Activated CD8-positive, alpha-beta memory T cell treated with anti-CD3 and anti-CD28 coated beads for 4 hours (primary cell): ENCODE results near the gene F2RL1.
"Not testable (repeated sequence)": the region's sequence is repeated elsewhere in the genome, so short reads cannot be mapped to it uniquely, and the experiment has no call there.

Experiments
- DNase-seq, 2 donors: peaks; one replicate each; pipeline ENCODE4 v3.0.0-alpha.2; 2020; ENCODE audit warnings: low read depth in 2 of 2

Gene F2RL1

GRCh38 chr5:76805821-76806505 lies 12.9 kb upstream of the F2RL1 start:
- DNase-seq = no peak

GRCh38 chr5:76807296-76807695 lies 11.5 kb upstream of the F2RL1 start:
- DNase-seq = no peak

- DNase-seq = no peak
These were observed 10.6 kb upstream of the F2RL1 start for GRCh38 chr5:76808141-76808691.

GRCh38 chr5:76809141-76809540 lies 9.7 kb upstream of the F2RL1 start:
- no peak for DNase-seq

- DNase-seq = no peak
These were observed 8.6 kb upstream of the F2RL1 start for GRCh38 chr5:76810236-76810635.

- no peak for DNase-seq
These were observed 7.6 kb upstream of the F2RL1 start for GRCh38 chr5:76811214-76811613.

- DNase-seq = not testable (repeated sequence)
These were observed 6.6 kb upstream of the F2RL1 start for GRCh38 chr5:76812209-76812608.

- no peak for DNase-seq
These were observed 4.8 kb upstream of the F2RL1 start for GRCh38 chr5:76813982-76814562.

- DNase-seq = no peak
These were observed 2.6 kb upstream of the F2RL1 start for GRCh38 chr5:76816110-76816831.

GRCh38 chr5:76819851-76820525 lies 1.2 kb downstream of the F2RL1 start:
- DNase-seq = no peak

- no peak for DNase-seq
These were observed 1.7 kb downstream of the F2RL1 start for GRCh38 chr5:76820526-76820890.

- DNase-seq = no peak
These were observed 2.3 kb downstream of the F2RL1 start for GRCh38 chr5:76821136-76821535.

- not testable (repeated sequence) for DNase-seq
These were observed 3.4 kb downstream of the F2RL1 start for GRCh38 chr5:76822105-76822731.

GRCh38 chr5:76826416-76826815 lies 7.6 kb downstream of the F2RL1 start:
- DNase-seq = not testable (repeated sequence)

GRCh38 chr5:76831110-76831452 lies 12.3 kb downstream of the F2RL1 start:
- DNase-seq = no peak

GRCh38 chr5:76836181-76836580 lies 17.4 kb downstream of the F2RL1 start:
- DNase-seq = no peak

- no peak for DNase-seq
These were observed 17.8 kb downstream of the F2RL1 start for GRCh38 chr5:76836585-76836984.

- no peak for DNase-seq
These were observed 19.8 kb downstream of the F2RL1 start for GRCh38 chr5:76838481-76839261.

GRCh38 chr5:76841361-76841760 lies 22.5 kb downstream of the F2RL1 start:
- DNase-seq = no peak

- no peak for DNase-seq
These were observed 27.1 kb downstream of the F2RL1 start for GRCh38 chr5:76845890-76846289.
